CD1c-positive myeloid dendritic cell (primary cell): Measurements from ENCODE around the gene BMP6.

ENCODE experiments used
- DNase-seq: peaks from one replicate; pipeline ENCODE4 v3.0.0-alpha.2; 2016; ENCODE audit errors: extremely low spot score

The BMP6 gene

GRCh38 chr6:7905416-7905815 is 179.5 kb downstream of the BMP6 start:
- DNase-seq, result no peak

GRCh38 chr6:7906741-7907140 is 180.8 kb downstream of the BMP6 start:
- no peak for DNase-seq

- no peak for DNase-seq
Observed at GRCh38 chr6:7907159-7907558, 181.3 kb downstream of the BMP6 start.

GRCh38 chr6:7909323-7910276 is 183.7 kb downstream of the BMP6 start:
- DNase-seq, result peak; percentile 40

- no peak for DNase-seq
Observed at GRCh38 chr6:7910298-7910653, 184.4 kb downstream of the BMP6 start.

GRCh38 chr6:7910654-7911344 is 184.9 kb downstream of the BMP6 start, which contains the start of gene TXNDC5:
Gene TXNDC5 (minus strand): TSS chr6:7910788. CDS start chr6:7910776, 12 bp downstream.
- DNase-seq, result peak; percentile 85

- DNase-seq, result no peak
Observed at GRCh38 chr6:7911345-7911725, 185.4 kb downstream of the BMP6 start.

GRCh38 chr6:7912024-7912423 is 186.1 kb downstream of the BMP6 start:
- no peak for DNase-seq

- no peak for DNase-seq
Observed at GRCh38 chr6:7912736-7913517, 187.0 kb downstream of the BMP6 start.

- no peak for DNase-seq
Observed at GRCh38 chr6:7914311-7914710, 188.4 kb downstream of the BMP6 start.

- no peak for DNase-seq
Observed at GRCh38 chr6:7914991-7915789, 189.3 kb downstream of the BMP6 start.

GRCh38 chr6:7916959-7917358 is 191.1 kb downstream of the BMP6 start:
- no peak for DNase-seq

- no peak for DNase-seq
Observed at GRCh38 chr6:7917729-7918128, 191.8 kb downstream of the BMP6 start.

- no peak for DNase-seq
Observed at GRCh38 chr6:7918403-7918802, 192.5 kb downstream of the BMP6 start.

- peak; percentile 40 for DNase-seq
Observed at GRCh38 chr6:7919871-7920270, 194.0 kb downstream of the BMP6 start.

GRCh38 chr6:7920425-7920824 is 194.5 kb downstream of the BMP6 start:
- DNase-seq, result no peak

GRCh38 chr6:7921046-7921445 is 195.1 kb downstream of the BMP6 start:
- DNase-seq, result no peak

- DNase-seq, result no peak
Observed at GRCh38 chr6:7921632-7922092, 195.8 kb downstream of the BMP6 start.

- DNase-seq, result no peak
Observed at GRCh38 chr6:7922596-7922995, 196.7 kb downstream of the BMP6 start.

- DNase-seq, result no peak
Observed at GRCh38 chr6:7924867-7925266, 199.0 kb downstream of the BMP6 start.
